Fibroblast of lung (primary cell): ENCODE measurements around the gene CYP26B1.

ENCODE experiments used
- EZH2 ChIP-seq: IDR thresholded peaks from 2 replicates; pipeline ENCODE4 v1.5.1; 2012; ENCODE audit warnings: low read length, control low read depth, mild to moderate bottlenecking; ENCODE audit errors: missing control alignments
- TF ChIP-seq, protein P1 (sequence below), 2 donors: IDR thresholded peaks in 1 of 2; conservative IDR thresholded peaks in 1 of 2; 1 replicate in 1 of 2; 2 replicates in 1 of 2; pipeline ENCODE4 v1.5.1; 2011 to 2012; ENCODE audit warnings: low read length in 2 of 2, control low read depth in 1 of 2, inconsistent platforms in 1 of 2, low read depth in 1 of 2, mild to moderate bottlenecking in 1 of 2

DNA sequence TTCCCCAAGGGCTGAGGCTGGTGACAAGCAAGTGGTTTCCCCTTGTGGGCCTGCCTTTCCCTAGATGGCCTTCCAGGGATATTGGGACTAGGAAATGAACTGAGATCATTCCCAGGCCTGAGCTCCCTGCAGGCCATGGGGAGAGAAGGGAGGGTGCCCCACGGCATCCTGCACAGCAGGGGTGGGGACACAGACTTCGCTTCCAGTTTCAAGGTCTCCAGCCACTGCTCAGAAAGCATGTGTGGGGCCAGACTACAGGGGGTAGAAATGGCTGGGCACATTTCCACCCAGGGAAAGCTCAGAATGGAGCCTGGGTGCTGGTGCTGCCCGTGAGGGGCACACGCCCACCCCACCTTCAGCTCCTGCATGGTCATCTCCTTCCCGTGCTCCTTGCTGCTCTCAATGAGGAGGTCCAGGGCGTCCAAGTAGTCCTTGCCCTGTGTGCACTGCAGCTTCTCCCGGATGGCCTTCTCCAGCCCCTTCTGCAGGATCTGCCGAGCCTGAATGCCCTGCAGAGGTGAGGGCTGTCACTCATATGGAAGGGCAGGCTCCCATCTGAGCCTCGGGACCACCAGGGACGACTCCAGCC is 13.2 kb downstream of the CYP26B1 start:
- TF ChIP-seq, protein P1, sequence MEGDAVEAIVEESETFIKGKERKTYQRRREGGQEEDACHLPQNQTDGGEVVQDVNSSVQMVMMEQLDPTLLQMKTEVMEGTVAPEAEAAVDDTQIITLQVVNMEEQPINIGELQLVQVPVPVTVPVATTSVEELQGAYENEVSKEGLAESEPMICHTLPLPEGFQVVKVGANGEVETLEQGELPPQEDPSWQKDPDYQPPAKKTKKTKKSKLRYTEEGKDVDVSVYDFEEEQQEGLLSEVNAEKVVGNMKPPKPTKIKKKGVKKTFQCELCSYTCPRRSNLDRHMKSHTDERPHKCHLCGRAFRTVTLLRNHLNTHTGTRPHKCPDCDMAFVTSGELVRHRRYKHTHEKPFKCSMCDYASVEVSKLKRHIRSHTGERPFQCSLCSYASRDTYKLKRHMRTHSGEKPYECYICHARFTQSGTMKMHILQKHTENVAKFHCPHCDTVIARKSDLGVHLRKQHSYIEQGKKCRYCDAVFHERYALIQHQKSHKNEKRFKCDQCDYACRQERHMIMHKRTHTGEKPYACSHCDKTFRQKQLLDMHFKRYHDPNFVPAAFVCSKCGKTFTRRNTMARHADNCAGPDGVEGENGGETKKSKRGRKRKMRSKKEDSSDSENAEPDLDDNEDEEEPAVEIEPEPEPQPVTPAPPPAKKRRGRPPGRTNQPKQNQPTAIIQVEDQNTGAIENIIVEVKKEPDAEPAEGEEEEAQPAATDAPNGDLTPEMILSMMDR (conservative IDR thresholded peaks at IDR 0.05 in 1 of 2, IDR thresholded peaks at IDR 0.05 in 1 of 2; ENCODE audit: low read depth in 1 of 2, low read length in 2 of 2), result no peak
- TF ChIP-seq EZH2, result no peak
